ENCODE data around the gene SLC19A3. TPM values are rescaled to one million over a fixed set of nuclear protein-coding genes. Genes with fewer than 3 reads are reported as not detected.

Gene SLC19A3
- total and polyA plus RNA-seq, 2 of the 4 experiments (the other 2 are of a cell fraction): under 0.01 TPM; not detected in 1

DNA sequence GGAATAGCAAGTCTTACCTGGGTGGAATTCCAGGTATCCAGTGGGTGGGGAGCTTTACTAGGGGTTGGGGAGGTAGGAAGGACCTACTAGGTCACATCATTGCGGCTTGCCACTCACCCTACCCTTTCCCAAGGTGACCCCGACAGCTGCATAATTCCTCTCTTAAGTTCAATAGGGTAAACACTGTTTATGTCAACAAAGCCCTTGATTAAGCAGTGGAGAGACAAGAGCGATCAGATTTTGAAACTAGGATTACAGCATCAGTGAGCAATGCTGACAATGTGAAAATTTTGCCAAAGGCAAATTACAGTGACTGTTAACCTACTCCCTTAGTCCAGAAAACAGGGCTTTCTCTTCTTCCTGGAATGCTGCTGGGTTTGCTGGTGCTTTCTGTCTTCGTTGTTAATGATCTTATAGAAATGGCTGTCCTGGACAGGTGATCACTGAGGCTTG is 14.5 kb downstream of the SLC19A3 start:
- DNase-seq (peak; percentile 7), ATAC-seq (ENCODE audit: low read depth) (peak; percentile 35)
- Histone ChIP-seq H2BK120ac (ENCODE audit: low read depth, low read length) (no peak overlapping the region), H2AK5ac (ENCODE audit: low read depth, low read length) (no peak overlapping the region), H3K27me3 (ENCODE audit: control insufficient read depth, insufficient read depth, low read length) (no peaks in the 10 kb centered on the region), H3K23ac (ENCODE audit: low read depth, low read length) (no peak overlapping the region), H2BK15ac (ENCODE audit: low read depth, low read length) (no peak overlapping the region), H3K79me1 (ENCODE audit: low read depth in 1 of 2, low read length in 2 of 2) (no peaks in the 10 kb centered on the region), H3K9me1 (ENCODE audit: insufficient read depth, low read length) (no peaks in the 10 kb centered on the region), H3K4me3 (ENCODE audit: insufficient read depth, low read depth, low read length) (no peak overlapping the region), H4K20me1 (ENCODE audit: insufficient read depth, low read length) (no peaks in the 10 kb centered on the region), H4K5ac (ENCODE audit: low read depth, low read length) (no peak overlapping the region), H3K9ac (ENCODE audit: low read depth, low read length) (no peak overlapping the region), H3K9me3 (ENCODE audit: control insufficient read depth, insufficient read depth, low read length) (no peaks in the 10 kb centered on the region), H3K18ac (ENCODE audit: low read depth, low read length) (no peak overlapping the region), H2AK9ac (replicated peaks; ENCODE audit: low read depth, low read length, poor library complexity) (no peak overlapping the region), H3K27ac (ENCODE audit: insufficient read depth, low read length) (no peak overlapping the region), H3K14ac (replicated peaks; ENCODE audit: low read depth, low read length) (no peak overlapping the region), H3K4ac (ENCODE audit: low read depth, low read length) (no peak overlapping the region), H3K56ac (ENCODE audit: extremely low read depth, insufficient read depth, low read length) (no peak overlapping the region), H3K36me3 (ENCODE audit: control insufficient read depth, insufficient read depth, low read length) (no peaks in the 10 kb centered on the region), H2AFZ (replicated peaks; ENCODE audit: low read length, poor library complexity) (no peak overlapping the region), H3K4me2 (ENCODE audit: low read depth, low read length) (no peak overlapping the region; the same call in 1 of the 2 replicates), H2BK20ac (ENCODE audit: low read depth, low read length) (no peak overlapping the region), H4K8ac (ENCODE audit: low read depth in 2 of 2, low read length in 2 of 2) (no peak overlapping the region), H4K91ac (ENCODE audit: insufficient read depth, low read depth, low read length) (no peak overlapping the region), H3K4me1 (ENCODE audit: control insufficient read depth, insufficient read depth, low read length) (no peaks in the 10 kb centered on the region), H2BK5ac (ENCODE audit: low read depth, low read length, poor library complexity, severe bottlenecking) (no peak overlapping the region)
- ChIA-PET CTCF (interaction anchor here (0.7 kb wide), 1 partner anchor 45 kb away, joined by 3 read pairs; no protein-coding TSS in a partner anchor), POLR2A (ENCODE audit: unreplicated experiment) (no interaction called here)
- no CpG with 5 or more reads among the region's 4 CpGs for WGBS, 2 experiments (ENCODE audit: extremely low coverage in 2 of 2, insufficient read length in 1 of 2)
- dilution Hi-C loops (cut with HindIII; ENCODE audit: low sequenced_read_pairs, unreplicated experiment) (no loop called here), in situ Hi-C loops (cut with MboI; ENCODE audit: low sequenced_read_pairs) (no loop called here), intact Hi-C loops (cut with micrococcal nuclease) (no loop called here)
- BruUV-seq (replicated peaks): no TSS peak
- TF ChIP-seq CTCF (conservative IDR thresholded peaks at IDR 0.05; ENCODE audit: low read depth, low read length): no peak
- TF ChIP-seq NFE2L2 (IDR thresholded peaks at IDR 0.05; ENCODE audit: low read depth, low read length): no peak
- no peak for TF ChIP-seq MAZ (IDR thresholded peaks at IDR 0.05; ENCODE audit: borderline replicate concordance, low read depth, low read length)
- TF ChIP-seq CHD1 (IDR thresholded peaks at IDR 0.05; ENCODE audit: low read depth, low read length): no peak
- TF ChIP-seq FOS (IDR thresholded peaks at IDR 0.05; ENCODE audit: low read depth, low read length): no peak
- no peak for TF ChIP-seq ELK1 (IDR thresholded peaks at IDR 0.05; ENCODE audit: borderline replicate concordance, low read depth, low read length)
- TF ChIP-seq CEBPB (IDR thresholded peaks at IDR 0.05; ENCODE audit: low read depth, low read length): no peak
- TF ChIP-seq RFX5 (IDR thresholded peaks at IDR 0.05; ENCODE audit: low read depth, low read length): no peak
- no peak for TF ChIP-seq MAFK (IDR thresholded peaks at IDR 0.05; ENCODE audit: low read depth, low read length)
- no peak for TF ChIP-seq BHLHE40 (IDR thresholded peaks at IDR 0.05; ENCODE audit: low read depth, low read length)
- TF ChIP-seq MXI1 (IDR thresholded peaks at IDR 0.05; ENCODE audit: borderline replicate concordance, low read depth, low read length): no peak
- no peak for TF ChIP-seq SMC3 (IDR thresholded peaks at IDR 0.05; ENCODE audit: low read depth, low read length)
- TF ChIP-seq RCOR1 (IDR thresholded peaks at IDR 0.05; ENCODE audit: insufficient replicate concordance, low read length): no peak
- no peak for TF ChIP-seq RAD21 (IDR thresholded peaks at IDR 0.05; ENCODE audit: low read length)
- TF ChIP-seq, protein P1, sequence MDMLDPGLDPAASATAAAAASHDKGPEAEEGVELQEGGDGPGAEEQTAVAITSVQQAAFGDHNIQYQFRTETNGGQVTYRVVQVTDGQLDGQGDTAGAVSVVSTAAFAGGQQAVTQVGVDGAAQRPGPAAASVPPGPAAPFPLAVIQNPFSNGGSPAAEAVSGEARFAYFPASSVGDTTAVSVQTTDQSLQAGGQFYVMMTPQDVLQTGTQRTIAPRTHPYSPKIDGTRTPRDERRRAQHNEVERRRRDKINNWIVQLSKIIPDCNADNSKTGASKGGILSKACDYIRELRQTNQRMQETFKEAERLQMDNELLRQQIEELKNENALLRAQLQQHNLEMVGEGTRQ (IDR thresholded peaks at IDR 0.05; ENCODE audit: low read depth, low read length): no peak
- TF ChIP-seq POLR2A (IDR thresholded peaks at IDR 0.05; ENCODE audit: low read depth, low read length): no peak
